Ascending aorta (tissue), 2 donors: Measurements from ENCODE around the gene NHS. TPM values are rescaled to one million over a fixed set of nuclear protein-coding genes. Genes with fewer than 3 reads are reported as not detected.

Source experiments
- DNase-seq, 2 donors: peaks; one replicate each; pipeline ENCODE4 v3.0.0-alpha.2; 2019; ENCODE audit warnings: low spot score in 2 of 2
- H3K27ac ChIP-seq, 2 donors: fragments of 200-600 bp; sonication (generic); one replicate each; pipeline ENCODE4 v1.5.1; 2016 to 2017; ENCODE audit warnings: mild to moderate bottlenecking in 1 of 2
- H3K27me3 ChIP-seq: fragments of 200-600 bp; sonication (generic); one replicate; pipeline ENCODE4 v1.5.1; 2017
- H3K36me3 ChIP-seq, 2 donors: fragments of 200-600 bp; sonication (generic); one replicate each; pipeline ENCODE4 v1.5.1; 2016
- H3K4me1 ChIP-seq, 2 donors: fragments of 200-600 bp; sonication (generic); one replicate each; pipeline ENCODE4 v1.5.1; 2016 to 2017; ENCODE audit warnings: mild to moderate bottlenecking in 1 of 2
- H3K4me3 ChIP-seq, 2 donors: fragments of 200-600 bp; sonication (generic); one replicate each; pipeline ENCODE4 v1.5.1; 2016 to 2017; ENCODE audit warnings: mild to moderate bottlenecking in 1 of 2
- H3K9me3 ChIP-seq, 2 donors: fragments of 200-600 bp; sonication (generic); one replicate each; pipeline ENCODE4 v1.5.1; 2016
- intact Hi-C: fragments of 100-400 bp; cut with DNase I; formaldehyde crosslinking; loops from one replicate; pipeline ENCODE4 v1.15.1; 2023
- total RNA-seq: library from RNA; depleted of rRNA; stranded (reverse); fragments of >200 nt; gene quantifications from one replicate; pipeline ENCODE4 v1.1.0, GENCODE V29; 2016
- TF ChIP-seq, protein P1 (sequence below), 3 experiments: fragments of 200-600 bp in 2 of 3; fragments of 450-650 bp in 1 of 3; sonication (generic) in 2 of 3; IDR thresholded peaks; one replicate each; pipeline ENCODE4 v1.5.1; 2016 to 2019; ENCODE audit warnings: antibody characterized with exemption in 3 of 3, mild to moderate bottlenecking in 1 of 3, moderate library complexity in 1 of 3

The NHS gene
- total RNA-seq, 1 donor from 2014 or later: 8.8 TPM

- Histone ChIP-seq H3K36me3 (no peaks in the 10 kb centered on the region), H3K4me1 (no peaks in the 10 kb centered on the region), H3K27me3 (no peaks in the 10 kb centered on the region), H3K9me3 (peaks cover 0 to 3% of the 10 kb centered on the region in 2 donors), H3K27ac (no peak overlapping the region), H3K4me3 (no peak overlapping the region)
- TF ChIP-seq, protein P1, sequence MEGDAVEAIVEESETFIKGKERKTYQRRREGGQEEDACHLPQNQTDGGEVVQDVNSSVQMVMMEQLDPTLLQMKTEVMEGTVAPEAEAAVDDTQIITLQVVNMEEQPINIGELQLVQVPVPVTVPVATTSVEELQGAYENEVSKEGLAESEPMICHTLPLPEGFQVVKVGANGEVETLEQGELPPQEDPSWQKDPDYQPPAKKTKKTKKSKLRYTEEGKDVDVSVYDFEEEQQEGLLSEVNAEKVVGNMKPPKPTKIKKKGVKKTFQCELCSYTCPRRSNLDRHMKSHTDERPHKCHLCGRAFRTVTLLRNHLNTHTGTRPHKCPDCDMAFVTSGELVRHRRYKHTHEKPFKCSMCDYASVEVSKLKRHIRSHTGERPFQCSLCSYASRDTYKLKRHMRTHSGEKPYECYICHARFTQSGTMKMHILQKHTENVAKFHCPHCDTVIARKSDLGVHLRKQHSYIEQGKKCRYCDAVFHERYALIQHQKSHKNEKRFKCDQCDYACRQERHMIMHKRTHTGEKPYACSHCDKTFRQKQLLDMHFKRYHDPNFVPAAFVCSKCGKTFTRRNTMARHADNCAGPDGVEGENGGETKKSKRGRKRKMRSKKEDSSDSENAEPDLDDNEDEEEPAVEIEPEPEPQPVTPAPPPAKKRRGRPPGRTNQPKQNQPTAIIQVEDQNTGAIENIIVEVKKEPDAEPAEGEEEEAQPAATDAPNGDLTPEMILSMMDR (IDR thresholded peaks at IDR 0.05): no peak
- intact Hi-C loops: no loop called here
- no peak for DNase-seq
Measured at GRCh38 chrX:17380221-17380620, 5.2 kb downstream of the NHS start.

DNA sequence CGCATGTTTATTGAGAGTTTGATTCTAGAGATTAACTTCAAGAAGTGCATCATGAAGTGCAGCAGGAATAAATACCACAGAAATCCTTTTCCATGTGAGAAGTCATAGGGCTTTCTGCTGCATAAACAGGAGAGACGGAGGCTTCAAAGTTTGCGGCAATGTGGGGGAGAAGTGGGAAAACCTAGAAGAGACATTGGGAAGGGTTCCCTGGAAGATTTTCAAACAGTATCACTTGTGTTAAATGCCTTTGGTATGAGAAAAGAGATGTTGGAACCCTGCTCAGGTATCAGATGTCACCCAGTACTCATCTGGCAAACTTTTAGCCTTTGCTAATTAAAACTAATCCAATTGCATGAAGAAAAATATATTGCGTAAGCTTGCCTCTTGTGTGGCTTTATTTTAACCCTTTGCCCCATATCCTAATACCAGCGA, 15.4 kb downstream of the NHS start:
- H3K4me3 ChIP-seq: no peak overlapping the region
- no peak for DNase-seq
- H3K27ac ChIP-seq: no peak overlapping the region
- H3K9me3 ChIP-seq: no peaks in the 10 kb centered on the region
- intact Hi-C loops: no loop called here
- no peaks in the 10 kb centered on the region for H3K36me3 ChIP-seq
- H3K4me1 ChIP-seq: no peaks in the 10 kb centered on the region
- H3K27me3 ChIP-seq: no peaks in the 10 kb centered on the region
- TF ChIP-seq, protein P1 (IDR thresholded peaks at IDR 0.05): no peak

GRCh38 chrX:17395154-17395553, 20.2 kb downstream of the NHS start:
- Histone ChIP-seq H3K4me3 (no peak overlapping the region), H3K4me1 (no peaks in the 10 kb centered on the region), H3K9me3 (no peaks in the 10 kb centered on the region), H3K27me3 (no peaks in the 10 kb centered on the region), H3K36me3 (no peaks in the 10 kb centered on the region), H3K27ac (no peak overlapping the region)
- TF ChIP-seq, protein P1 (IDR thresholded peaks at IDR 0.05): no peak
- intact Hi-C loops: no loop called here
- DNase-seq: no peak

DNA sequence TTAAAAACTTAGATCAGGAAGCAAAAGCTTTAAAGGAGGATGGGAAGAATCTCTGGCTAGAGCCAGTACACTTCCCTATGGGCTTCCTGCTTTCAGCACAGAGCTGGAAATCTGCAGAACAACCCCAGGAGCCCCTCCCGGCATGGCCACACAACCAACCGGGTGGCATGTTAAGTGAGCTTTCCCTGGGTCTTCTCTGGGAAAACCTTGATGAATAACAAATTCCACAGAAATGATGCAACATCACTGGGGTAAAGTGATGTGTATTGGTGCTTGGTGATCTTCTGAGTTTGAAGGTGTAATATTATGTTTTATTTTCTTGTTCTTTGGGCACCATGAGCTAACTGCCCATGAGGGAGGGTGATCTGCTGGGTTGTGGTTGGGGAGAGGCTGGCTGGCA, 22.1 kb downstream of the NHS start:
- TF ChIP-seq, protein P1 (IDR thresholded peaks at IDR 0.05): no peak
- DNase-seq: no peak
- no peaks in the 10 kb centered on the region for H3K4me1 ChIP-seq
- H3K9me3 ChIP-seq: no peaks in the 10 kb centered on the region
- H3K27ac ChIP-seq: no peak overlapping the region
- intact Hi-C loops: no loop called here
- H3K27me3 ChIP-seq: no peaks in the 10 kb centered on the region
- H3K36me3 ChIP-seq: no peaks in the 10 kb centered on the region
- no peak overlapping the region for H3K4me3 ChIP-seq

DNA sequence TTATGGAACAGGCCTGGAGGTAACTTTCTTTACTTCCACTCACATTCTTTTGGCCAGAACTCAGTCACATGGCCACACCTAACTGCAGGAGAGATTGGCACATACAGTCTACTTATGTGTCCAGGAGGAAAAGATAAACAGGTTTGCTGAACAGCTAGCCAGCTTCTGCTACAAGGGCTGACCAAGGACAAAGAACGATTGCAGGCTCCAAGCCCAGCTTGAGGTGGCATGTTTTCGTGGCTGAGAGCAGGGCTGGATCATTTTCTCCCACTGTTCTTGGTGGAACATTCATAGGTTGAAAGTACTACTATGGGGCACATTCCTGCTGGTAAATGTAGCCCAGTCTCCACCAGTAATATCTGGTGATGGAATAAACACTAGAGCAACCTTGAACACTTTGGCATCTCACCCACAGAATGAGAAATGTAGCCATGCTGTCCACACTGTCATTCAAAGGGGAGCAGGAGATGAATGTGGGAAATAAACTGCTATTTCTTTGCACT, 28.2 kb downstream of the NHS start:
- intact Hi-C loops: no loop called here
- DNase-seq: no peak
- peak overlapping the region; percentile 31 to 57 for H3K27ac ChIP-seq
- no peak overlapping the region for H3K4me3 ChIP-seq
- peaks cover 0 to 7% of the 10 kb centered on the region in 2 donors for H3K4me1 ChIP-seq
- no peaks in the 10 kb centered on the region for H3K9me3 ChIP-seq
- TF ChIP-seq, protein P1 (IDR thresholded peaks at IDR 0.05): no peak
- no peaks in the 10 kb centered on the region for H3K36me3 ChIP-seq
- no peaks in the 10 kb centered on the region for H3K27me3 ChIP-seq

- no peak for DNase-seq
- Histone ChIP-seq H3K27me3 (no peaks in the 10 kb centered on the region), H3K4me1 (peaks cover 0 to 7% of the 10 kb centered on the region in 2 donors), H3K27ac (peak overlapping the region; percentile 45 to 57), H3K9me3 (no peaks in the 10 kb centered on the region), H3K36me3 (no peaks in the 10 kb centered on the region), H3K4me3 (no peak overlapping the region)
- intact Hi-C loops: no loop called here
- TF ChIP-seq, protein P1 (IDR thresholded peaks at IDR 0.05): no peak
Measured at GRCh38 chrX:17403972-17404371, 29.0 kb downstream of the NHS start.
